Thymus (tissue), 11 donors: ENCODE data around the gene LSM4. TPM values are rescaled to one million over a fixed set of nuclear protein-coding genes. Genes with fewer than 3 reads are reported as not detected.

Experiments used
- DNase-seq, 9 donors: peaks; one replicate each; pipeline ENCODE4 v3.0.0-alpha.2; 2013; ENCODE audit warnings: low spot score in 9 of 9, low read depth in 6 of 9, missing footprints in 1 of 9
- H3K27ac ChIP-seq, 2 donors: one replicate each; pipeline ENCODE4 v1.5.1; 2013; ENCODE audit warnings: control low read depth in 1 of 2, low read depth in 1 of 2, low read length in 1 of 2, mild to moderate bottlenecking in 1 of 2, moderate library complexity in 1 of 2
- H3K27me3 ChIP-seq, 2 donors: one replicate each; pipeline ENCODE4 v1.5.1; 2013; ENCODE audit warnings: low read length in 1 of 2; ENCODE audit not compliant: control insufficient read depth in 2 of 2, insufficient read depth in 1 of 2
- H3K36me3 ChIP-seq, 2 donors: one replicate each; pipeline ENCODE4 v1.5.1; 2013; ENCODE audit warnings: low read length in 1 of 2, mild to moderate bottlenecking in 1 of 2, moderate library complexity in 1 of 2; ENCODE audit not compliant: control insufficient read depth in 2 of 2, insufficient read depth in 2 of 2
- H3K4me1 ChIP-seq, 2 donors: one replicate each; pipeline ENCODE4 v1.5.1; 2013; ENCODE audit warnings: low read length in 2 of 2; ENCODE audit not compliant: control insufficient read depth in 2 of 2, insufficient read depth in 2 of 2
- H3K4me3 ChIP-seq, 2 donors: one replicate each; pipeline ENCODE4 v1.5.1; 2013; ENCODE audit warnings: low read length in 2 of 2, control low read depth in 1 of 2, mild to moderate bottlenecking in 1 of 2
- H3K9me3 ChIP-seq, 2 donors: one replicate each; pipeline ENCODE4 v1.5.1; 2013; ENCODE audit warnings: low read length in 1 of 2, mild to moderate bottlenecking in 1 of 2; ENCODE audit not compliant: control insufficient read depth in 2 of 2, insufficient read depth in 1 of 2
- WGBS: extraction: QIAGEN DNeasy Blood & Tissue Kit; methylation state at CpG from one replicate; pipeline ENCODE4 v1.1.7; 2013; 5-methylcytosine and 5-hydroxymethylcytosine counted together
- polyA plus RNA-seq: library from polyadenylated mRNA; stranded (reverse); fragments of 200-250 nt; gene quantifications from one replicate; pipeline ENCODE4 v1.2.3, GENCODE V29; 2013
- total RNA-seq: library from RNA; stranded (reverse); fragments of 120-200 nt; gene quantifications from one replicate; pipeline ENCODE4 v1.2.4, GENCODE V29; 2013
- donor health status: healthy.

Gene LSM4
- total and polyA plus RNA-seq, 2 donors, result 147 to 190 TPM

DNA sequence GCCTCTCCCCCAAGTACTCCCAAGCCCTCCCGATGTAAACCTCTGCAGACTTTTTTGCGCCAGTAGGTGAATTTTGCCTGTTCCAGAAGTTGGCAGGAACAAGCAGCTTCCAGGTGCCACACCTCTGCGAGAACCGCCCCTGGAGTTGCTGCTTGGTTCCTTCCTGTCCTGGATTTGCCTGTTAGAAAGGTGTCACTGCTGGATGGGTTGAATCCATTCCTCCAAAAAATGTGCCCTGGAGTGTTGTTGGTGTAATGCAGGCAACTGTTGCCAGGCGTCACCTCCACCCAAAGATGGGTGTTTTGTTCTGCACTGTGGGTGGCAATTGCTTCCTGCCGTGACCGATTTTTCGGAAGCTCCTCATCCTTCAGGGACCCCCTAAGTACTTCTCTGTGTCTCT lies 23.2 kb upstream of the LSM4 start:
- H3K9me3 ChIP-seq, result peaks cover 0 to 3% of the 10 kb centered on the region in 2 donors
- H3K27me3 ChIP-seq, result no peaks in the 10 kb centered on the region
- H3K27ac ChIP-seq, result no peak overlapping the region
- 91% methylated on average over 8 of the region's 8 CpGs for WGBS
- DNase-seq, result no peak
- H3K36me3 ChIP-seq, result peaks cover 8 to 23% of the 10 kb centered on the region in 2 donors
- peaks cover 0 to 8% of the 10 kb centered on the region in 2 donors for H3K4me1 ChIP-seq
- no peak overlapping the region for H3K4me3 ChIP-seq

DNA sequence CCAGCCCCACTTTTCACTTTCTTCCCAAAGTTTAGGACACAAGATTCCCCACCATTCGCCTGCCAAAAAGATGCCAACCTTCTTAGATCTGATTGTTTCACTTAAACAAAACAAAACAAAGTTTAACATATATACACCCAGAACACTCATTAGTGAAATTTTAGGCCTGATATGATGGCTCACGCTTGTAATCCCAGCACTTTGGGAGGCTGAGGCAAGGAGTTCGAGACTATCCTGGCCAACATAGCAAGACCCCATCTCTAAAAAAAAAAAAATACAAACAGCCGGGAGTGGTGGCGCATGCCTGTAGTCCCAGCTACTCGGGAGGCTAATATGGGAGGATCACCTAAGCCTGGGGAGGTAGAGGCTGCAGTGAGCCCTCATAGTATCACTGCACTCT lies 22.4 kb upstream of the LSM4 start:
- H3K4me1 ChIP-seq, result peaks cover 0 to 12% of the 10 kb centered on the region in 2 donors
- whole genome bisulfite sequencing, result 97% methylated on average over 6 of the region's 6 CpGs

GRCh38 chr19:18344582-18344950 lies 21.7 kb upstream of the LSM4 start:
- 91% methylated on average over 13 of the region's 13 CpGs for WGBS
- Histone ChIP-seq H3K27ac (no peak overlapping the region), H3K4me1 (peaks cover 0 to 19% of the 10 kb centered on the region in 2 donors)

More for the DNA sequence above, 22.4 kb upstream of the LSM4 start:
- Histone ChIP-seq H3K4me3 (no peak overlapping the region), H3K27me3 (no peaks in the 10 kb centered on the region), H3K9me3 (peaks cover 0 to 3% of the 10 kb centered on the region in 2 donors), H3K36me3 (peaks cover 6 to 23% of the 10 kb centered on the region in 2 donors), H3K27ac (no peak overlapping the region)
- DNase-seq, result no peak

GRCh38 chr19:18342090-18342632 lies 19.3 kb upstream of the LSM4 start:
- no peaks in the 10 kb centered on the region for H3K27me3 ChIP-seq
- H3K4me1 ChIP-seq, result peaks cover 0 to 19% of the 10 kb centered on the region in 2 donors
- no peaks in the 10 kb centered on the region for H3K9me3 ChIP-seq
- peaks cover 3 to 14% of the 10 kb centered on the region in 2 donors for H3K36me3 ChIP-seq
- H3K4me3 ChIP-seq, result no peak overlapping the region
- no peak overlapping the region for H3K27ac ChIP-seq
- WGBS, result 94% methylated on average over 8 of the region's 8 CpGs
- no peak for DNase-seq

More at GRCh38 chr19:18344582-18344950, 21.7 kb upstream of the LSM4 start:
- Histone ChIP-seq H3K4me3 (no peak overlapping the region), H3K36me3 (peaks cover 3 to 23% of the 10 kb centered on the region in 2 donors), H3K9me3 (peaks cover 0 to 3% of the 10 kb centered on the region in 2 donors), H3K27me3 (no peaks in the 10 kb centered on the region)
- no peak for DNase-seq

DNA sequence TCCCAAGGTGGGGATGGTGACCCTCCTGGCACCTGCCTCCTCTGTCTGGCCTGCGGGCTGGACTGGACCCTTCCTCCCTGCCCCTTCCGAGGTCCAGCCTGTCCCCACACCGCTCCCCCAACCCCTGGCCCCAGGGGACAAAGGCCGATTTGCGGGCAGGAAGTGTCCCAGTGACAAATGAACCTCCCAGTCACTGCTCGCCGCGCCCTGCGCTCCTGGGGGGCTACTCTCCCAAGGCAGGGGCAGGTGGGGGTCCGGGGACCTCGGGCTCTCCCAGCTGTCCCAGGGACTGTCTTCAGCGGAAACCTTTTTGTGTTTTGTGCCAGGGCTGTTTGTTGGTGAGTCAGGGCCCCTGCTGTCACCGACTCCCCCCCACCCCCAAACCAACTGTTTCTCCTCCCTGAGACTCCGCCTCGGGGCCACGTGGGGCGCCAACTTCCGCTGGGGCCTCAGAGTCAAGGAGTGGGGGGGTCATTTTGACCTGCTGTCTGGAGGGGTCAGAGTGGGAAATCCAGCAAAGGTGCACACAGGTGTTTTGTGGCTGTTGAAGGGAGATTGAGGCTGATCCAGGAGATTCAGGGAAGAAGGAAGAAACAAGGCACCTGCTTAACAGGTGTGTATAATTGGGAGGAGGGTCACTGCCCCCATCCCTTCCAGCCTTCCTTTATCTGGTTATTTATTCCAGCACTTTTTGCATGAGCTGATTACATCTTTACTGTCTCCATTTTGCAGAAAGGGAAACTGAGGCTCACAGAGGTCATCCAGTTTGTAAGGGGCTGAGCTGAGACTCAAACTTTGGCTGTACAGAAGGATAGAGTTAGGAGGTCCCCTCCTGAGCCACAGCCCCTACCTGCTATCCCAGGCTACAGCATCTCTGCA lies 18.4 kb upstream of the LSM4 start:
- H3K27me3 ChIP-seq, result no peaks in the 10 kb centered on the region
- peak in 5 of 9 donors; percentile 43 to 78 (median 65) for DNase-seq
- peaks cover 3 to 14% of the 10 kb centered on the region in 2 donors for H3K36me3 ChIP-seq
- H3K9me3 ChIP-seq, result no peaks in the 10 kb centered on the region
- H3K4me1 ChIP-seq, result peaks cover 0 to 19% of the 10 kb centered on the region in 2 donors
- H3K27ac ChIP-seq, result peak overlapping the region; percentile 83 to 88
- H3K4me3 ChIP-seq, result peak overlapping the region; percentile 77 to 91
- 1% methylated on average over 18 of the region's 18 CpGs for WGBS

GRCh38 chr19:18340190-18340989 lies 17.5 kb upstream of the LSM4 start, which contains the start of gene PGPEP1:
PGPEP1 (plus strand) TSS chr19:18340598; CDS start chr19:18340682, 84 bp downstream.
- peaks cover 0 to 19% of the 10 kb centered on the region in 2 donors for H3K4me1 ChIP-seq
- peak within 1 kb of the TSS; percentile 77 to 91 for H3K4me3 ChIP-seq
- peak within 1 kb of the TSS; percentile 83 to 88 for H3K27ac ChIP-seq
- WGBS, result 4% methylated on average over 69 of the region's 69 CpGs
- H3K9me3 ChIP-seq, result no peaks in the 10 kb centered on the region
- peak in 5 of 9 donors; percentile 42 to 72 (median 62) for DNase-seq
- peaks cover 1 to 14% of the 10 kb centered on the region in 2 donors for H3K36me3 ChIP-seq
- H3K27me3 ChIP-seq, result no peaks in the 10 kb centered on the region

- peak overlapping the region in 1 of 2 donors; percentile 91 for H3K4me3 ChIP-seq
- no peaks in the 10 kb centered on the region for H3K27me3 ChIP-seq
- WGBS, result 69% methylated on average over 6 of the region's 6 CpGs
- no peak overlapping the region for H3K27ac ChIP-seq
- peaks cover 0 to 19% of the 10 kb centered on the region in 2 donors for H3K4me1 ChIP-seq
- peaks cover 0 to 11% of the 10 kb centered on the region in 2 donors for H3K36me3 ChIP-seq
- H3K9me3 ChIP-seq, result no peaks in the 10 kb centered on the region
- DNase-seq, result no peak
These were observed 16.8 kb upstream of the LSM4 start for GRCh38 chr19:18339723-18340122.

DNA sequence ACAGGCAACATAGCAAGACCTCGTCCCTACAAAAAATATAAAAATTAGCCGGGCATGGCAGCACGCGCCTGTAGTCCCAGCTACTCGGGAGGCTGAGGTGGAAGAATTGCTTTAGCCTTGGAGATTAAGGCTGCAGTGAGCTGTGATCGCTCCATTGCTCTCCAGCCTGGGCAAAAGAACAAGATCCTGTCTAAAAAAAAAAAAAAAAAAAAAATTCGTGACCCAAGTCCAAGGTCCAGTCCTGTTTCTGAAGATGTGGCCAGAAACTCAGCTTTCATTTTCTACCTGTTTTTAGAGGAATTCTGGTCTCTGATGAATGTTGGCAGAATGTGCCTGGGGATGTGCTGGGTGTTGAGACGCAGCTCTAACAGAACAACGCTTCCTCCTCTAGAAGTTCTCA lies 15.7 kb upstream of the LSM4 start:
- no peak for DNase-seq
- Histone ChIP-seq H3K36me3 (peaks cover 0 to 8% of the 10 kb centered on the region in 2 donors), H3K27me3 (no peaks in the 10 kb centered on the region), H3K4me3 (no peak overlapping the region), H3K9me3 (no peaks in the 10 kb centered on the region), H3K27ac (no peak overlapping the region), H3K4me1 (peaks cover 0 to 19% of the 10 kb centered on the region in 2 donors)
- WGBS, result 97% methylated on average over 9 of the region's 9 CpGs
